ENCODE measurements around the gene TMPRSS13. TPM values are rescaled to one million over a fixed set of nuclear protein-coding genes. Genes with fewer than 3 reads are reported as not detected.
A peak's percentile ranks its signal among the peaks of the same experiment; 100 is the strongest.
"Not testable (repeated sequence)": the region's sequence is repeated elsewhere in the genome, so short reads cannot be mapped to it uniquely, and the experiment has no call there.

The TMPRSS13 gene
- total and polyA plus RNA-seq, 11 donors, result 0.03 to 0.51 (median 0.12) TPM; not detected in 5

- Histone ChIP-seq H3K9me3 (no peaks in the 10 kb centered on the region), H3K27ac (peak overlapping the region in 1 of 12 donors; percentile 83), H3K4me1 (peaks cover 0 to 88% (median 11%) of the 10 kb centered on the region in 12 donors), H3K4me3 (no peak overlapping the region), H3K36me3 (no peaks in the 10 kb centered on the region), H3K27me3 (peaks cover 0 to 5% (median 0%) of the 10 kb centered on the region in 9 donors)
- no peak for TF ChIP-seq POLR2A (IDR thresholded peaks at IDR 0.05)
- TF ChIP-seq CTCF (IDR thresholded peaks at IDR 0.05), result no peak
- DNase-seq (no peak), ATAC-seq (no peak)
- 74 to 77% (median 75%) methylated on average over 6 of the region's 6 CpGs for WGBS, 4 donors
- intact Hi-C loops (cut with DNase I), result loop anchor here in 9 of 10 donors (5.0 to 10.0 kb wide), 5 partner anchors 103 to 524 kb away; partner anchors contain the start of gene FXYD2 (in 2 of the 9)
Observed at GRCh38 chr11:117949062-117949461, 19.9 kb upstream of the TMPRSS13 start.

- ATAC-seq, DNase-seq, H3K27me3 ChIP-seq, H3K27ac ChIP-seq, H3K36me3 ChIP-seq, H3K4me3 ChIP-seq, H3K9me3 ChIP-seq: not testable (repeated sequence)
- WGBS, 4 donors, result 90 to 92% (median 91%) methylated on average over 11 of the region's 11 CpGs
- peaks cover 0 to 83% (median 11%) of the 10 kb centered on the region in 12 donors for H3K4me1 ChIP-seq
- intact Hi-C loops (cut with DNase I), result loop anchor here in 9 of 10 donors (5.0 to 10.0 kb wide), 5 partner anchors 104 to 524 kb away; partner anchors contain the start of gene FXYD2 (in 2 of the 9)
Observed at GRCh38 chr11:117948466-117948865, 19.3 kb upstream of the TMPRSS13 start.

GRCh38 chr11:117947751-117948150 is 18.5 kb upstream of the TMPRSS13 start:
- not testable (repeated sequence) for ATAC-seq, H3K9me3 ChIP-seq, DNase-seq, H3K27ac ChIP-seq, H3K27me3 ChIP-seq, H3K4me3 ChIP-seq, H3K36me3 ChIP-seq
- 77 to 86% (median 82%) methylated on average over 10 of the region's 10 CpGs for WGBS, 4 donors
- H3K4me1 ChIP-seq, result peaks cover 0 to 75% (median 9%) of the 10 kb centered on the region in 12 donors
- intact Hi-C loops (cut with DNase I), result loop anchor here (1.0 to 10.0 kb wide), 15 partner anchors 103 to 523 kb away; partner anchors contain the start of gene FXYD2 (in 2 of the 10)

- intact Hi-C loops (cut with DNase I), result loop anchor here (1.0 to 10.0 kb wide), 16 partner anchors 102 to 522 kb away; partner anchors contain the start of gene FXYD2 (in 2 of the 10)
- peaks cover 0 to 12% (median 0%) of the 10 kb centered on the region in 12 donors for H3K9me3 ChIP-seq
- peaks cover 0 to 68% (median 7%) of the 10 kb centered on the region in 12 donors for H3K4me1 ChIP-seq
- peak; percentile 89 to 94 (median 89) for DNase-seq
- peak; percentile 90 to 96 (median 94) for ATAC-seq
- H3K27ac ChIP-seq, result no peak overlapping the region
- no peak overlapping the region for H3K4me3 ChIP-seq
- H3K27me3 ChIP-seq, result peaks cover 0 to 5% (median 0%) of the 10 kb centered on the region in 9 donors
- TF ChIP-seq CTCF (IDR thresholded peaks at IDR 0.05) (peak; percentile 94 to 99 (median 98)), POLR2A (IDR thresholded peaks at IDR 0.05) (no peak)
- WGBS, 4 donors, result 46 to 50% (median 48%) methylated on average over 7 of the region's 7 CpGs
- no peaks in the 10 kb centered on the region for H3K36me3 ChIP-seq
Observed at GRCh38 chr11:117946842-117947526, 17.8 kb upstream of the TMPRSS13 start.

- Histone ChIP-seq H3K27ac (peak overlapping the region in 1 of 12 donors; percentile 28), H3K4me3 (no peak overlapping the region), H3K36me3 (no peaks in the 10 kb centered on the region), H3K9me3 (peaks cover 0 to 12% (median 0%) of the 10 kb centered on the region in 12 donors), H3K4me1 (peaks cover 0 to 61% (median 7%) of the 10 kb centered on the region in 12 donors), H3K27me3 (peaks cover 0 to 5% (median 0%) of the 10 kb centered on the region in 9 donors)
- no peak for TF ChIP-seq POLR2A (IDR thresholded peaks at IDR 0.05)
- no peak for TF ChIP-seq CTCF (IDR thresholded peaks at IDR 0.05)
- intact Hi-C loops (cut with DNase I), result loop anchor here (1.0 to 10.0 kb wide), 13 partner anchors 101 to 521 kb away; partner anchors contain the start of gene FXYD2 (in 2 of the 10)
- 48 to 63% (median 55%) methylated on average over 5 of the region's 5 CpGs for WGBS, 4 donors
- no peak for DNase-seq
- ATAC-seq, result no peak
Observed at GRCh38 chr11:117946156-117946841, 17.1 kb upstream of the TMPRSS13 start.

Data from heart left ventricle (tissue), 16 donors.